ENCODE measurements around the gene C10orf67.

Gene C10orf67

GRCh38 chr10:23200997-23201652 lies 143.5 kb downstream of the C10orf67 start:
- Histone ChIP-seq H3K4me3 (ENCODE audit: low read depth in 1 of 5, low read length in 5 of 5) (no peak overlapping the region), H3K27me3 (ENCODE audit: control insufficient read depth in 5 of 5, insufficient read depth in 4 of 5, low read length in 5 of 5) (peaks cover 34 to 70% (median 55%) of the 10 kb centered on the region in 5 donors), H3K9me3 (ENCODE audit: control insufficient read depth in 5 of 5, low read length in 5 of 5) (no peaks in the 10 kb centered on the region), H3K27ac (ENCODE audit: low read depth, low read length) (no peak overlapping the region), H3K4me1 (ENCODE audit: control insufficient read depth in 5 of 5, insufficient read depth in 5 of 5, low read length in 5 of 5) (no peaks in the 10 kb centered on the region), H3K9ac (ENCODE audit: low read length in 5 of 5) (no peak overlapping the region), H3K36me3 (ENCODE audit: control insufficient read depth in 5 of 5, insufficient read depth in 5 of 5, low read length in 5 of 5) (no peaks in the 10 kb centered on the region)

- Histone ChIP-seq H3K27me3 (ENCODE audit: control insufficient read depth in 5 of 5, insufficient read depth in 4 of 5, low read length in 5 of 5) (peaks cover 36 to 75% (median 56%) of the 10 kb centered on the region in 5 donors), H3K36me3 (ENCODE audit: control insufficient read depth in 5 of 5, insufficient read depth in 5 of 5, low read length in 5 of 5) (no peaks in the 10 kb centered on the region), H3K9ac (ENCODE audit: low read length in 5 of 5) (no peak overlapping the region), H3K4me1 (ENCODE audit: control insufficient read depth in 5 of 5, insufficient read depth in 5 of 5, low read length in 5 of 5) (no peaks in the 10 kb centered on the region), H3K4me3 (ENCODE audit: low read depth in 1 of 5, low read length in 5 of 5) (no peak overlapping the region), H3K27ac (ENCODE audit: low read depth, low read length) (no peak overlapping the region), H3K9me3 (ENCODE audit: control insufficient read depth in 5 of 5, low read length in 5 of 5) (no peaks in the 10 kb centered on the region)
Observed at GRCh38 chr10:23200586-23200985, 144.0 kb downstream of the C10orf67 start.

GRCh38 chr10:23199768-23200511 lies 144.7 kb downstream of the C10orf67 start:
- no peak overlapping the region for H3K9ac ChIP-seq (ENCODE audit: low read length in 5 of 5)
- peaks cover 40 to 79% (median 62%) of the 10 kb centered on the region in 5 donors for H3K27me3 ChIP-seq (ENCODE audit: control insufficient read depth in 5 of 5, insufficient read depth in 4 of 5, low read length in 5 of 5)
- peaks cover 0 to 4% (median 0%) of the 10 kb centered on the region in 5 donors for H3K4me1 ChIP-seq (ENCODE audit: control insufficient read depth in 5 of 5, insufficient read depth in 5 of 5, low read length in 5 of 5)
- no peak overlapping the region for H3K4me3 ChIP-seq (ENCODE audit: low read depth in 1 of 5, low read length in 5 of 5)
- H3K36me3 ChIP-seq (ENCODE audit: control insufficient read depth in 5 of 5, insufficient read depth in 5 of 5, low read length in 5 of 5) = no peaks in the 10 kb centered on the region
- H3K27ac ChIP-seq (ENCODE audit: low read depth, low read length) = no peak overlapping the region
- no peaks in the 10 kb centered on the region for H3K9me3 ChIP-seq (ENCODE audit: control insufficient read depth in 5 of 5, low read length in 5 of 5)

GRCh38 chr10:23198940-23199767 lies 145.4 kb downstream of the C10orf67 start:
- Histone ChIP-seq H3K4me1 (ENCODE audit: control insufficient read depth in 5 of 5, insufficient read depth in 5 of 5, low read length in 5 of 5) (peaks cover 0 to 8% (median 0%) of the 10 kb centered on the region in 5 donors), H3K27ac (ENCODE audit: low read depth, low read length) (no peak overlapping the region), H3K9me3 (ENCODE audit: control insufficient read depth in 5 of 5, low read length in 5 of 5) (no peaks in the 10 kb centered on the region), H3K36me3 (ENCODE audit: control insufficient read depth in 5 of 5, insufficient read depth in 5 of 5, low read length in 5 of 5) (no peaks in the 10 kb centered on the region), H3K9ac (ENCODE audit: low read length in 5 of 5) (no peak overlapping the region), H3K27me3 (ENCODE audit: control insufficient read depth in 5 of 5, insufficient read depth in 4 of 5, low read length in 5 of 5) (peaks cover 41 to 81% (median 66%) of the 10 kb centered on the region in 5 donors), H3K4me3 (ENCODE audit: low read depth in 1 of 5, low read length in 5 of 5) (no peak overlapping the region)

- peaks cover 0 to 8% (median 0%) of the 10 kb centered on the region in 5 donors for H3K4me1 ChIP-seq (ENCODE audit: control insufficient read depth in 5 of 5, insufficient read depth in 5 of 5, low read length in 5 of 5)
- no peak overlapping the region for H3K27ac ChIP-seq (ENCODE audit: low read depth, low read length)
- H3K27me3 ChIP-seq (ENCODE audit: control insufficient read depth in 5 of 5, insufficient read depth in 4 of 5, low read length in 5 of 5) = peaks cover 38 to 78% (median 64%) of the 10 kb centered on the region in 5 donors
- no peaks in the 10 kb centered on the region for H3K9me3 ChIP-seq (ENCODE audit: control insufficient read depth in 5 of 5, low read length in 5 of 5)
- no peak overlapping the region for H3K4me3 ChIP-seq (ENCODE audit: low read depth in 1 of 5, low read length in 5 of 5)
- H3K36me3 ChIP-seq (ENCODE audit: control insufficient read depth in 5 of 5, insufficient read depth in 5 of 5, low read length in 5 of 5) = no peaks in the 10 kb centered on the region
- no peak overlapping the region for H3K9ac ChIP-seq (ENCODE audit: low read length in 5 of 5)
Observed at GRCh38 chr10:23198610-23198939, 146.0 kb downstream of the C10orf67 start.

- no peak overlapping the region for H3K27ac ChIP-seq (ENCODE audit: low read depth, low read length)
- no peaks in the 10 kb centered on the region for H3K36me3 ChIP-seq (ENCODE audit: control insufficient read depth in 5 of 5, insufficient read depth in 5 of 5, low read length in 5 of 5)
- H3K9me3 ChIP-seq (ENCODE audit: control insufficient read depth in 5 of 5, low read length in 5 of 5) = no peaks in the 10 kb centered on the region
- H3K4me3 ChIP-seq (ENCODE audit: low read depth in 1 of 5, low read length in 5 of 5) = no peak overlapping the region
- H3K27me3 ChIP-seq (ENCODE audit: control insufficient read depth in 5 of 5, insufficient read depth in 4 of 5, low read length in 5 of 5) = peaks cover 38 to 75% (median 61%) of the 10 kb centered on the region in 5 donors
- peaks cover 0 to 9% (median 1%) of the 10 kb centered on the region in 5 donors for H3K4me1 ChIP-seq (ENCODE audit: control insufficient read depth in 5 of 5, insufficient read depth in 5 of 5, low read length in 5 of 5)
- H3K9ac ChIP-seq (ENCODE audit: low read length in 5 of 5) = no peak overlapping the region
Observed at GRCh38 chr10:23197416-23197861, 147.2 kb downstream of the C10orf67 start.

- Histone ChIP-seq H3K4me1 (ENCODE audit: control insufficient read depth in 5 of 5, insufficient read depth in 5 of 5, low read length in 5 of 5) (peaks cover 0 to 11% (median 3%) of the 10 kb centered on the region in 5 donors), H3K27me3 (ENCODE audit: control insufficient read depth in 5 of 5, insufficient read depth in 4 of 5, low read length in 5 of 5) (peaks cover 41 to 78% (median 63%) of the 10 kb centered on the region in 5 donors), H3K9ac (ENCODE audit: low read length in 5 of 5) (no peak overlapping the region), H3K36me3 (ENCODE audit: control insufficient read depth in 5 of 5, insufficient read depth in 5 of 5, low read length in 5 of 5) (no peaks in the 10 kb centered on the region), H3K9me3 (ENCODE audit: control insufficient read depth in 5 of 5, low read length in 5 of 5) (no peaks in the 10 kb centered on the region), H3K4me3 (ENCODE audit: low read depth in 1 of 5, low read length in 5 of 5) (no peak overlapping the region), H3K27ac (ENCODE audit: low read depth, low read length) (no peak overlapping the region)
Observed at GRCh38 chr10:23196915-23197314, 147.7 kb downstream of the C10orf67 start.

GRCh38 chr10:23195846-23196600 lies 148.6 kb downstream of the C10orf67 start:
- H3K36me3 ChIP-seq (ENCODE audit: control insufficient read depth in 5 of 5, insufficient read depth in 5 of 5, low read length in 5 of 5) = no peaks in the 10 kb centered on the region
- H3K9ac ChIP-seq (ENCODE audit: low read length in 5 of 5) = no peak overlapping the region
- H3K4me1 ChIP-seq (ENCODE audit: control insufficient read depth in 5 of 5, insufficient read depth in 5 of 5, low read length in 5 of 5) = peaks cover 0 to 11% (median 3%) of the 10 kb centered on the region in 5 donors
- H3K9me3 ChIP-seq (ENCODE audit: control insufficient read depth in 5 of 5, low read length in 5 of 5) = no peaks in the 10 kb centered on the region
- H3K4me3 ChIP-seq (ENCODE audit: low read depth in 1 of 5, low read length in 5 of 5) = no peak overlapping the region
- peaks cover 41 to 80% (median 67%) of the 10 kb centered on the region in 5 donors for H3K27me3 ChIP-seq (ENCODE audit: control insufficient read depth in 5 of 5, insufficient read depth in 4 of 5, low read length in 5 of 5)
- H3K27ac ChIP-seq (ENCODE audit: low read depth, low read length) = no peak overlapping the region

- Histone ChIP-seq H3K9me3 (ENCODE audit: control insufficient read depth in 5 of 5, low read length in 5 of 5) (no peaks in the 10 kb centered on the region), H3K4me1 (ENCODE audit: control insufficient read depth in 5 of 5, insufficient read depth in 5 of 5, low read length in 5 of 5) (peaks cover 0 to 11% (median 3%) of the 10 kb centered on the region in 5 donors), H3K4me3 (ENCODE audit: low read depth in 1 of 5, low read length in 5 of 5) (no peak overlapping the region), H3K9ac (ENCODE audit: low read length in 5 of 5) (no peak overlapping the region), H3K27me3 (ENCODE audit: control insufficient read depth in 5 of 5, insufficient read depth in 4 of 5, low read length in 5 of 5) (peaks cover 41 to 80% (median 68%) of the 10 kb centered on the region in 5 donors), H3K27ac (ENCODE audit: low read depth, low read length) (no peak overlapping the region), H3K36me3 (ENCODE audit: control insufficient read depth in 5 of 5, insufficient read depth in 5 of 5, low read length in 5 of 5) (no peaks in the 10 kb centered on the region)
Observed at GRCh38 chr10:23194966-23195845, 149.4 kb downstream of the C10orf67 start.

Data from subcutaneous abdominal adipose tissue (tissue), 5 donors.